HEK293 (cell line): ENCODE results near the gene TEAD3.

Experiments used
- CTCF ChIA-PET: fragments of 350-600 bp; formaldehyde crosslinking; extraction: SDS; loops from one replicate; lab custom pipeline; 2021; ENCODE audit warnings: antibody characterized with exemption; lab: Yijun Ruan, JAX
- POLR2A ChIA-PET: fragments of 300-600 bp; formaldehyde crosslinking; extraction: SDS; loops from one replicate; lab custom pipeline; 2020; ENCODE audit warnings: antibody characterized with exemption, inconsistent platforms; lab: Yijun Ruan, JAX
- H3K27ac ChIP-seq: fragments of 200-500 bp; sonication (Bioruptor generic); 2 replicates; pipeline ENCODE4 v1.5.1; 2014; ENCODE audit warnings: low read depth, low read length, control low read depth, inconsistent platforms; ENCODE audit errors: extremely low read depth
- H3K36me3 ChIP-seq, 2 experiments: fragments of 200-500 bp in 1 of 2; sonication (Bioruptor generic) in 1 of 2; 1 replicate in 1 of 2; 2 replicates in 1 of 2; pipeline ENCODE4 v1.5.1; 2014 to 2017; ENCODE audit warnings: inconsistent platforms in 2 of 2, low read length in 2 of 2; ENCODE audit not compliant: control insufficient read depth in 2 of 2, insufficient read depth in 1 of 2
- H3K4me1 ChIP-seq: fragments of 200-500 bp; sonication (Bioruptor generic); 2 replicates; pipeline ENCODE4 v1.5.1; 2014; ENCODE audit warnings: mild to moderate bottlenecking, low read length, inconsistent platforms; ENCODE audit not compliant: control insufficient read depth, insufficient read depth
- H3K4me3 ChIP-seq: 2 replicates; pipeline ENCODE4 v1.5.1; 2011; ENCODE audit warnings: low read depth, mild to moderate bottlenecking, control low read depth, low read length, moderate library complexity
- H3K9me3 ChIP-seq: fragments of 200-500 bp; sonication (Bioruptor generic); 2 replicates; pipeline ENCODE4 v1.5.1; 2014; ENCODE audit warnings: low read depth, low read length, inconsistent platforms; ENCODE audit not compliant: control insufficient read depth, insufficient read depth
- EGR2 ChIP-seq: fragments of 450-650 bp; formaldehyde crosslinking; IDR thresholded peaks from 2 replicates; pipeline ENCODE4 v1.5.1; 2016; ENCODE audit warnings: low read depth, missing biosample characterization, missing genetic modification characterization
- HOXC10 ChIP-seq: sonication (generic); formaldehyde crosslinking; IDR thresholded peaks from 2 replicates; pipeline ENCODE4 v1.8.1; 2023; ENCODE audit warnings: mild to moderate bottlenecking, missing genetic modification reagents
- HOXD13 ChIP-seq: sonication (generic); formaldehyde crosslinking; IDR thresholded peaks from 2 replicates; pipeline ENCODE4 v1.8.0; 2022; ENCODE audit warnings: missing genetic modification reagents, borderline replicate concordance
- KLF1 ChIP-seq: fragments of 450-650 bp; formaldehyde crosslinking; IDR thresholded peaks from 2 replicates; pipeline ENCODE4 v1.5.1; 2016; ENCODE audit warnings: missing biosample characterization, missing genetic modification characterization
- KLF8 ChIP-seq: fragments of 450-650 bp; formaldehyde crosslinking; IDR thresholded peaks from 2 replicates; pipeline ENCODE4 v1.5.1; 2016; ENCODE audit warnings: missing biosample characterization, missing genetic modification characterization
- MEIS1 ChIP-seq: sonication (generic); formaldehyde crosslinking; IDR thresholded peaks from 2 replicates; pipeline ENCODE4 v1.8.1; 2022; ENCODE audit warnings: missing genetic modification reagents, mild to moderate bottlenecking, borderline replicate concordance
- MYNN ChIP-seq: fragments of 450-650 bp; formaldehyde crosslinking; IDR thresholded peaks from 2 replicates; pipeline ENCODE4 v1.5.1; 2016; ENCODE audit warnings: missing biosample characterization, missing genetic modification characterization, borderline replicate concordance
- OSR2 ChIP-seq: fragments of 450-650 bp; formaldehyde crosslinking; IDR thresholded peaks from 2 replicates; pipeline ENCODE4 v1.5.1; 2016; ENCODE audit warnings: missing biosample characterization, missing genetic modification characterization
- SCRT1 ChIP-seq: fragments of 450-650 bp; formaldehyde crosslinking; IDR thresholded peaks from 2 replicates; pipeline ENCODE4 v1.5.1; 2016; ENCODE audit warnings: missing biosample characterization, missing genetic modification characterization, borderline replicate concordance
- SCRT2 ChIP-seq: fragments of 450-650 bp; formaldehyde crosslinking; IDR thresholded peaks from 2 replicates; pipeline ENCODE4 v1.5.1; 2016; ENCODE audit warnings: missing biosample characterization, missing genetic modification characterization
- YY2 ChIP-seq: fragments of 450-650 bp; formaldehyde crosslinking; IDR thresholded peaks from 2 replicates; pipeline ENCODE4 v1.5.1; 2016; ENCODE audit warnings: missing biosample characterization, missing genetic modification characterization
- ZBTB48 ChIP-seq: fragments of 450-650 bp; formaldehyde crosslinking; IDR thresholded peaks from 2 replicates; pipeline ENCODE4 v1.5.1; 2016; ENCODE audit warnings: missing biosample characterization, missing genetic modification characterization
- ZEB2 ChIP-seq: fragments of 450-650 bp; formaldehyde crosslinking; IDR thresholded peaks from 2 replicates; pipeline ENCODE4 v1.5.1; 2016; ENCODE audit warnings: missing biosample characterization, missing genetic modification characterization
- ZFP41 ChIP-seq: fragments of 450-650 bp; formaldehyde crosslinking; IDR thresholded peaks from 2 replicates; pipeline ENCODE4 v1.5.1; 2016; ENCODE audit warnings: missing biosample characterization, missing genetic modification characterization, borderline replicate concordance
- ZNF155 ChIP-seq: fragments of 450-650 bp; formaldehyde crosslinking; IDR thresholded peaks from 2 replicates; pipeline ENCODE4 v1.5.1; 2016; ENCODE audit warnings: missing biosample characterization, missing genetic modification characterization
- ZNF157 ChIP-seq: fragments of 450-650 bp; formaldehyde crosslinking; IDR thresholded peaks from 2 replicates; pipeline ENCODE4 v1.5.1; 2016; ENCODE audit warnings: missing biosample characterization, missing genetic modification characterization
- ZNF16 ChIP-seq: fragments of 450-650 bp; formaldehyde crosslinking; IDR thresholded peaks from 2 replicates; pipeline ENCODE4 v1.5.1; 2016; ENCODE audit warnings: low read depth, missing biosample characterization, missing genetic modification characterization
- ZNF558 ChIP-seq: fragments of 450-650 bp; formaldehyde crosslinking; IDR thresholded peaks from 2 replicates; pipeline ENCODE4 v1.5.1; 2016; ENCODE audit warnings: missing biosample characterization, missing genetic modification characterization
- ZNF654 ChIP-seq: fragments of 450-650 bp; formaldehyde crosslinking; IDR thresholded peaks from 2 replicates; pipeline ENCODE4 v1.5.1; 2016; ENCODE audit warnings: low read depth, missing biosample characterization, missing genetic modification characterization
- ZNF658 ChIP-seq: fragments of 450-650 bp; formaldehyde crosslinking; IDR thresholded peaks from 2 replicates; pipeline ENCODE4; 2016; ENCODE audit warnings: missing biosample characterization, missing genetic modification characterization
- ZNF664 ChIP-seq: fragments of 450-650 bp; formaldehyde crosslinking; IDR thresholded peaks from 2 replicates; pipeline ENCODE4 v1.5.1; 2016; ENCODE audit warnings: missing biosample characterization, missing genetic modification characterization
- TF ChIP-seq, protein P1 (sequence below): fragments of 450-650 bp; formaldehyde crosslinking; IDR thresholded peaks from 2 replicates; pipeline ENCODE4 v1.5.1; 2016; ENCODE audit warnings: missing biosample characterization, missing genetic modification characterization
- TF ChIP-seq, protein P2 (sequence below): fragments of 450-650 bp; formaldehyde crosslinking; IDR thresholded peaks from 2 replicates; pipeline ENCODE4 v1.5.1; 2016; ENCODE audit warnings: missing biosample characterization, missing genetic modification characterization
- TF ChIP-seq, protein P3 (sequence below): fragments of 450-650 bp; formaldehyde crosslinking; IDR thresholded peaks from 2 replicates; pipeline ENCODE4 v1.5.1; 2017; ENCODE audit warnings: missing biosample characterization, mild to moderate bottlenecking, missing genetic modification characterization, moderate library complexity
- TF ChIP-seq, protein P4 (sequence below): fragments of 450-650 bp; formaldehyde crosslinking; IDR thresholded peaks from 2 replicates; pipeline ENCODE4 v1.5.1; 2016; ENCODE audit warnings: missing biosample characterization, missing genetic modification characterization
- TF ChIP-seq, protein P5 (sequence below): fragments of 450-650 bp; formaldehyde crosslinking; IDR thresholded peaks from 2 replicates; pipeline ENCODE4; 2016; ENCODE audit warnings: missing biosample characterization, missing genetic modification characterization

Gene TEAD3

DNA sequence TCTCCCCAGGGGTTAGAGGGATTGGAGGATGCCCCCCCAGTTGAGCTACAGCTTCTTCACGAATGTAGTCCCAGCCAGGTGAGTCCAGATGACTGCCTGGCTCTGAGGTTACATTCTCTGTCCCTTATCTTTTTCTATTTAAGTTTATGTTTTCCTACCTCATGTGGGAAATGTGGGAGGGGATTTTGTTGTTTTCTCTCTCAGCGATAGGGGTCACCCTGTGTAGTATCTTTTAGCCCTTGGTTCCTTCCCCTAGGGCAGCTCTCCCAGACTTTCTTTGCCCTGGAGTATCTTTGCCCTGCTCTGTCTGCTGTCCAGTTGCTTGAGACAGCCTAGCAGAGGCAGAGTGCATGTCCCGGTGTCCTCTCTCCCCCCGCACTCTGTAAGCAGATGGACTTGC, 39.0 kb downstream of the TEAD3 start:
- Histone ChIP-seq H3K36me3 (peaks cover 27 to 63% of the 10 kb centered on the region in 2 experiments), H3K27ac (no peak overlapping the region), H3K4me1 (peaks cover 18% of the 10 kb centered on the region), H3K9me3 (no peaks in the 10 kb centered on the region), H3K4me3 (no peak overlapping the region)
- ChIA-PET POLR2A (interaction anchor here (1.0 to 1.6 kb wide), 3 partner anchors 10 to 14 kb away, joined by 3 to 6 read pairs (median 6); partner anchors contain the start of gene RPL10A), CTCF (interaction anchor here (0.6 to 5.2 kb wide), 7 partner anchors 9 to 1826 kb away, joined by 3 to 53 read pairs (median 4); partner anchors contain the start of gene RPL10A)
- no peak for TF ChIP-seq KLF1
- TF ChIP-seq, protein P1, sequence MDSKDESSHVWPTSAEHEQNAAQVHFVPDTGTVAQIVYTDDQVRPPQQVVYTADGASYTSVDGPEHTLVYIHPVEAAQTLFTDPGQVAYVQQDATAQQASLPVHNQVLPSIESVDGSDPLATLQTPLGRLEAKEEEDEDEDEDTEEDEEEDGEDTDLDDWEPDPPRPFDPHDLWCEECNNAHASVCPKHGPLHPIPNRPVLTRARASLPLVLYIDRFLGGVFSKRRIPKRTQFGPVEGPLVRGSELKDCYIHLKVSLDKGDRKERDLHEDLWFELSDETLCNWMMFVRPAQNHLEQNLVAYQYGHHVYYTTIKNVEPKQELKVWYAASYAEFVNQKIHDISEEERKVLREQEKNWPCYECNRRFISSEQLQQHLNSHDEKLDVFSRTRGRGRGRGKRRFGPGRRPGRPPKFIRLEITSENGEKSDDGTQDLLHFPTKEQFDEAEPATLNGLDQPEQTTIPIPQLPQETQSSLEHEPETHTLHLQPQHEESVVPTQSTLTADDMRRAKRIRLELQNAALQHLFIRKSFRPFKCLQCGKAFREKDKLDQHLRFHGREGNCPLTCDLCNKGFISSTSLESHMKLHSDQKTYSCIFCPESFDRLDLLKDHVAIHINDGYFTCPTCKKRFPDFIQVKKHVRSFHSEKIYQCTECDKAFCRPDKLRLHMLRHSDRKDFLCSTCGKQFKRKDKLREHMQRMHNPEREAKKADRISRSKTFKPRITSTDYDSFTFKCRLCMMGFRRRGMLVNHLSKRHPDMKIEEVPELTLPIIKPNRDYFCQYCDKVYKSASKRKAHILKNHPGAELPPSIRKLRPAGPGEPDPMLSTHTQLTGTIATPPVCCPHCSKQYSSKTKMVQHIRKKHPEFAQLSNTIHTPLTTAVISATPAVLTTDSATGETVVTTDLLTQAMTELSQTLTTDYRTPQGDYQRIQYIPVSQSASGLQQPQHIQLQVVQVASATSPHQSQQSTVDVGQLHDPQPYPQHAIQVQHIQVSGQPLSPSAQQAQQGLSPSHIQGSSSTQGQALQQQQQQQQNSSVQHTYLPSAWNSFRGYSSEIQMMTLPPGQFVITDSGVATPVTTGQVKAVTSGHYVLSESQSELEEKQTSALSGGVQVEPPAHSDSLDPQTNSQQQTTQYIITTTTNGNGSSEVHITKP (tag by site-specific recombination): peak; percentile 22; the same call in 1 of the 2 replicates

DNA sequence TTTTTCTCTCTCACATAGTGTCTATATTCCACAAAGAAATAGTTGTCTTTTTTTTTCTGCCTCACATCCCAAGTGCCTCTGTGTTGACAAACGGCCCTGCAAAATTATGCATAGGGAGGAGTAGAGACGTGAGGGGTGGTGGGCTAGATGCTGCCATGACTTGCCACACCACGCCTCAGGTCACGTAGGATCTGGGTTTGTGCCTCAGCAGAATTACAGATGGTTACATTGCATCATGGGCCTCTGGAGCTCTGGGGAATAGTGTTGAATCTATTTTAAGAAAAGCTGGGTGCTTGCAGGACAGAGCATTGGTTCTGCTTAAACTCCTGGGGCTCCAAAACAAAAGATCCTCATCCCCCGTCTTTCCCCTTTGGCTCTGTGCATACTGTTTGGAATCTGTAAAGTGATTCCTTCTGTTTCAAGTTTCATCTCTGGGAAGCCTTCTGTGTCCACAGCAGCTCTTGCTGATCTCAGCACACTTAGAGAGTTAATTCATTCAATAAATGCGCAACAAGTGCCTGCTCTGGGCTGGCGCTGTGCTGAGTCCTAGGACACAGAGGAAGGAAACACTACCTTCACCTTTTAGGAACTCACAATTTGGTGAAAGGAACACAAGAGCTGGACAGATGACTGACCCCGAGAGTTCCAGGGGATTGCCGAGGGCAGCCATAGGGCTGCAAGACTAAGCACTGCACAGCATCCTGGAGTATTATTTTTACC, 42.3 kb downstream of the TEAD3 start:
- Histone ChIP-seq H3K36me3 (peaks cover 14 to 38% of the 10 kb centered on the region in 2 experiments), H3K9me3 (no peaks in the 10 kb centered on the region), H3K4me3 (no peak overlapping the region), H3K27ac (peak overlapping the region; percentile 27), H3K4me1 (peaks cover 23% of the 10 kb centered on the region)
- ChIA-PET POLR2A (interaction anchor here (1.1 to 5.8 kb wide), 2 partner anchors 15 to 17 kb away, joined by 3 to 56 read pairs; partner anchors contain the start of gene RPL10A), CTCF (interaction anchor here (0.6 to 10.3 kb wide), 6 partner anchors 13 to 573 kb away, joined by 3 to 149 read pairs (median 4); partner anchors contain the start of genes MAPK14, PPARD and RPL10A)
- TF ChIP-seq, protein P2, sequence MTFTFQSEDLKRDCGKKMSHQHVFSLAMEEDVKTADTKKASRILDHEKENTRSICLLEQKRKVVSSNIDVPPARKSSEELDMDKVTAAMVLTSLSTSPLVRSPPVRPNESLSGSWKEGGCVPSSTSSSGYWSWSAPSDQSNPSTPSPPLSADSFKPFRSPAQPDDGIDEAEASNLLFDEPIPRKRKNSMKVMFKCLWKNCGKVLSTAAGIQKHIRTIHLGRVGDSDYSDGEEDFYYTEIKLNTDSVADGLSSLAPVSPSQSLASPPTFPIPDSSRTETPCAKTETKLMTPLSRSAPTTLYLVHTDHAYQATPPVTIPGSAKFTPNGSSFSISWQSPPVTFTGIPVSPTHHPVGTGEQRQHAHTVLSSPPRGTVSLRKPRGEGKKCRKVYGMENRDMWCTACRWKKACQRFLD (tag by site-specific recombination): no peak
- TF ChIP-seq HOXD13 (CRISPR knock-in tag): no peak
- TF ChIP-seq ZFP41 (tag by site-specific recombination): no peak
- peak; percentile 22; the same call in 1 of the 2 replicates for TF ChIP-seq OSR2
- TF ChIP-seq, protein P3, sequence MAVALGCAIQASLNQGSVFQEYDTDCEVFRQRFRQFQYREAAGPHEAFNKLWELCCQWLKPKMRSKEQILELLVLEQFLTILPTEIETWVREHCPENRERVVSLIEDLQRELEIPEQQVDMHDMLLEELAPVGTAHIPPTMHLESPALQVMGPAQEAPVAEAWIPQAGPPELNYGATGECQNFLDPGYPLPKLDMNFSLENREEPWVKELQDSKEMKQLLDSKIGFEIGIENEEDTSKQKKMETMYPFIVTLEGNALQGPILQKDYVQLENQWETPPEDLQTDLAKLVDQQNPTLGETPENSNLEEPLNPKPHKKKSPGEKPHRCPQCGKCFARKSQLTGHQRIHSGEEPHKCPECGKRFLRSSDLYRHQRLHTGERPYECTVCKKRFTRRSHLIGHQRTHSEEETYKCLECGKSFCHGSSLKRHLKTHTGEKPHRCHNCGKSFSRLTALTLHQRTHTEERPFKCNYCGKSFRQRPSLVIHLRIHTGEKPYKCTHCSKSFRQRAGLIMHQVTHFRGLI (tag by site-specific recombination): no peak
- TF ChIP-seq YY2 (tag by site-specific recombination): no peak
- TF ChIP-seq ZNF16 (tag by site-specific recombination): no peak
- TF ChIP-seq ZBTB48 (tag by site-specific recombination): no peak
- no peak for TF ChIP-seq ZNF658 (tag by site-specific recombination)
- no peak for TF ChIP-seq HOXC10 (CRISPR knock-in tag)
- TF ChIP-seq SCRT2: peak; percentile 98
- TF ChIP-seq, protein P4, sequence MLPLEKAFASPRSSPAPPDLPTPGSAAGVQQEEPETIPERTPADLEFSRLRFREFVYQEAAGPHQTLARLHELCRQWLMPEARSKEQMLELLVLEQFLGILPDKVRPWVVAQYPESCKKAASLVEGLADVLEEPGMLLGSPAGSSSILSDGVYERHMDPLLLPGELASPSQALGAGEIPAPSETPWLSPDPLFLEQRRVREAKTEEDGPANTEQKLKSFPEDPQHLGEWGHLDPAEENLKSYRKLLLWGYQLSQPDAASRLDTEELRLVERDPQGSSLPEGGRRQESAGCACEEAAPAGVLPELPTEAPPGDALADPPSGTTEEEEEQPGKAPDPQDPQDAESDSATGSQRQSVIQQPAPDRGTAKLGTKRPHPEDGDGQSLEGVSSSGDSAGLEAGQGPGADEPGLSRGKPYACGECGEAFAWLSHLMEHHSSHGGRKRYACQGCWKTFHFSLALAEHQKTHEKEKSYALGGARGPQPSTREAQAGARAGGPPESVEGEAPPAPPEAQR: no peak
- TF ChIP-seq MEIS1 (CRISPR knock-in tag): no peak
- no peak for TF ChIP-seq ZEB2 (tag by site-specific recombination)
- TF ChIP-seq SCRT1 (tag by site-specific recombination): peak; percentile 94
- no peak for TF ChIP-seq ZNF157 (tag by site-specific recombination)
- no peak for TF ChIP-seq ZNF155
- no peak for TF ChIP-seq EGR2 (tag by site-specific recombination)
- 0 out of 2 replicates have a peak, but pooled peaks have one; percentile 3 for TF ChIP-seq ZNF558 (tag by site-specific recombination)
- no peak for TF ChIP-seq KLF8 (tag by site-specific recombination)
- no peak for TF ChIP-seq ZNF664
- TF ChIP-seq, protein P5, sequence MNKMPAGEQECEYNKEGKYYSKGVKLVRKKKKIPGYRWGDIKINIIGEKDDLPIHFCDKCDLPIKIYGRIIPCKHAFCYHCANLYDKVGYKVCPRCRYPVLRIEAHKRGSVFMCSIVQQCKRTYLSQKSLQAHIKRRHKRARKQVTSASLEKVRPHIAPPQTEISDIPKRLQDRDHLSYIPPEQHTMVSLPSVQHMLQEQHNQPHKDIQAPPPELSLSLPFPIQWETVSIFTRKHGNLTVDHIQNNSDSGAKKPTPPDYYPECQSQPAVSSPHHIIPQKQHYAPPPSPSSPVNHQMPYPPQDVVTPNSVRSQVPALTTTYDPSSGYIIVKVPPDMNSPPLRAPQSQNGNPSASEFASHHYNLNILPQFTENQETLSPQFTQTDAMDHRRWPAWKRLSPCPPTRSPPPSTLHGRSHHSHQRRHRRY (tag by site-specific recombination): no peak
- TF ChIP-seq MYNN (tag by site-specific recombination): no peak
- TF ChIP-seq ZNF654: no peak
